Measurements from ENCODE around the gene GINS3.

The GINS3 gene

GRCh38 chr16:58418026-58418425 lies 25.8 kb downstream of the GINS3 start:
- H2AFZ ChIP-seq (ENCODE audit: low read depth, low read length) = no peak overlapping the region
- no peak for DNase-seq
- no peak overlapping the region for H2BK12ac ChIP-seq (ENCODE audit: low read length in 2 of 2)
- no peak overlapping the region for H3K18ac ChIP-seq (ENCODE audit: low read depth in 1 of 2, low read length in 2 of 2)
- no peak overlapping the region for H3K4ac ChIP-seq (ENCODE audit: low read depth in 1 of 2, low read length in 2 of 2)
- no peak overlapping the region for H3K27ac ChIP-seq (ENCODE audit: low read length, poor library complexity, severe bottlenecking)
- H4K8ac ChIP-seq (ENCODE audit: low read length) = no peak overlapping the region
- H2AK5ac ChIP-seq (ENCODE audit: low read length, severe bottlenecking) = no peak overlapping the region
- no peak overlapping the region for H3K14ac ChIP-seq (ENCODE audit: low read length in 2 of 2)
- peaks cover 4% of the 10 kb centered on the region for H3K4me1 ChIP-seq (ENCODE audit: control insufficient read depth, insufficient read depth, low read depth, low read length)
- H3K79me1 ChIP-seq (replicated peaks; ENCODE audit: low read length, poor library complexity, severe bottlenecking) = no peaks in the 10 kb centered on the region
- H2BK5ac ChIP-seq (ENCODE audit: low read depth, low read length, poor library complexity, severe bottlenecking) = no peak overlapping the region
- H4K91ac ChIP-seq (ENCODE audit: low read length) = no peak overlapping the region
- WGBS = 88% methylated on average over 7 of the region's 7 CpGs
- no peaks in the 10 kb centered on the region for H3K9me3 ChIP-seq (ENCODE audit: control insufficient read depth, low read length)
- H3K23ac ChIP-seq (ENCODE audit: low read length in 2 of 2) = no peak overlapping the region
- no peak overlapping the region for H3K9ac ChIP-seq (ENCODE audit: low read length)
- no peak overlapping the region for H3K4me2 ChIP-seq (ENCODE audit: low read length, poor library complexity, severe bottlenecking)
- H3K4me3 ChIP-seq (ENCODE audit: insufficient read depth in 1 of 2, low read depth in 1 of 2, low read length in 2 of 2) = no peak overlapping the region
- no peak overlapping the region for H2BK120ac ChIP-seq (ENCODE audit: low read depth, low read length)
- no peaks in the 10 kb centered on the region for H3K36me3 ChIP-seq (ENCODE audit: control insufficient read depth in 1 of 2, insufficient read depth in 2 of 2, low read depth in 1 of 2, low read length in 2 of 2)
- no peaks in the 10 kb centered on the region for H3K27me3 ChIP-seq (ENCODE audit: control insufficient read depth in 1 of 2, insufficient read depth in 1 of 2, low read length in 2 of 2)
- no peak overlapping the region for H2BK15ac ChIP-seq (ENCODE audit: low read depth, poor library complexity, severe bottlenecking)

- H3K4me3 ChIP-seq (ENCODE audit: insufficient read depth in 1 of 2, low read depth in 1 of 2, low read length in 2 of 2) = no peak overlapping the region
- no peak overlapping the region for H3K4me2 ChIP-seq (ENCODE audit: low read length, poor library complexity, severe bottlenecking)
- no peak overlapping the region for H2BK12ac ChIP-seq (ENCODE audit: low read length in 2 of 2)
- H3K4me1 ChIP-seq (ENCODE audit: control insufficient read depth, insufficient read depth, low read depth, low read length) = peaks cover 4% of the 10 kb centered on the region
- 31% methylated on average over 4 of the region's 4 CpGs for WGBS
- no peak overlapping the region for H2BK5ac ChIP-seq (ENCODE audit: low read depth, low read length, poor library complexity, severe bottlenecking)
- no peak overlapping the region for H3K4ac ChIP-seq (ENCODE audit: low read depth in 1 of 2, low read length in 2 of 2)
- H3K79me1 ChIP-seq (replicated peaks; ENCODE audit: low read length, poor library complexity, severe bottlenecking) = no peaks in the 10 kb centered on the region
- H3K9me3 ChIP-seq (ENCODE audit: control insufficient read depth, low read length) = no peaks in the 10 kb centered on the region
- no peak overlapping the region for H3K9ac ChIP-seq (ENCODE audit: low read length)
- no peaks in the 10 kb centered on the region for H3K36me3 ChIP-seq (ENCODE audit: control insufficient read depth in 1 of 2, insufficient read depth in 2 of 2, low read depth in 1 of 2, low read length in 2 of 2)
- H4K91ac ChIP-seq (ENCODE audit: low read length) = no peak overlapping the region
- no peak overlapping the region for H2AK5ac ChIP-seq (ENCODE audit: low read length, severe bottlenecking)
- H3K23ac ChIP-seq (ENCODE audit: low read length in 2 of 2) = no peak overlapping the region
- no peak for DNase-seq
- no peak overlapping the region for H3K14ac ChIP-seq (ENCODE audit: low read length in 2 of 2)
- no peak overlapping the region for H2BK120ac ChIP-seq (ENCODE audit: low read depth, low read length)
- H3K18ac ChIP-seq (ENCODE audit: low read depth in 1 of 2, low read length in 2 of 2) = no peak overlapping the region
- no peak overlapping the region for H4K8ac ChIP-seq (ENCODE audit: low read length)
- no peak overlapping the region for H3K27ac ChIP-seq (ENCODE audit: low read length, poor library complexity, severe bottlenecking)
- no peak overlapping the region for H2AFZ ChIP-seq (ENCODE audit: low read depth, low read length)
- H3K27me3 ChIP-seq (ENCODE audit: control insufficient read depth in 1 of 2, insufficient read depth in 1 of 2, low read length in 2 of 2) = no peaks in the 10 kb centered on the region
- no peak overlapping the region for H2BK15ac ChIP-seq (ENCODE audit: low read depth, poor library complexity, severe bottlenecking)
These were observed 26.3 kb downstream of the GINS3 start for GRCh38 chr16:58418601-58419000.

- Histone ChIP-seq H3K79me1 (replicated peaks; ENCODE audit: low read length, poor library complexity, severe bottlenecking) (no peaks in the 10 kb centered on the region), H2AFZ (ENCODE audit: low read depth, low read length) (no peak overlapping the region), H3K23ac (ENCODE audit: low read length in 2 of 2) (no peak overlapping the region), H3K9me3 (ENCODE audit: control insufficient read depth, low read length) (no peaks in the 10 kb centered on the region), H3K36me3 (ENCODE audit: control insufficient read depth in 1 of 2, insufficient read depth in 2 of 2, low read depth in 1 of 2, low read length in 2 of 2) (no peaks in the 10 kb centered on the region), H3K4ac (ENCODE audit: low read depth in 1 of 2, low read length in 2 of 2) (no peak overlapping the region), H4K8ac (ENCODE audit: low read length) (no peak overlapping the region), H3K18ac (ENCODE audit: low read depth in 1 of 2, low read length in 2 of 2) (no peak overlapping the region), H3K14ac (ENCODE audit: low read length in 2 of 2) (no peak overlapping the region), H4K91ac (ENCODE audit: low read length) (no peak overlapping the region), H3K4me1 (ENCODE audit: control insufficient read depth, insufficient read depth, low read depth, low read length) (peaks cover 4% of the 10 kb centered on the region), H2BK120ac (ENCODE audit: low read depth, low read length) (no peak overlapping the region), H3K4me3 (ENCODE audit: insufficient read depth in 1 of 2, low read depth in 1 of 2, low read length in 2 of 2) (no peak overlapping the region), H2BK12ac (ENCODE audit: low read length in 2 of 2) (no peak overlapping the region), H3K4me2 (ENCODE audit: low read length, poor library complexity, severe bottlenecking) (no peak overlapping the region), H2BK15ac (ENCODE audit: low read depth, poor library complexity, severe bottlenecking) (no peak overlapping the region), H3K27ac (ENCODE audit: low read length, poor library complexity, severe bottlenecking) (no peak overlapping the region), H2BK5ac (ENCODE audit: low read depth, low read length, poor library complexity, severe bottlenecking) (no peak overlapping the region), H2AK5ac (ENCODE audit: low read length, severe bottlenecking) (no peak overlapping the region), H3K9ac (ENCODE audit: low read length) (no peak overlapping the region), H3K27me3 (ENCODE audit: control insufficient read depth in 1 of 2, insufficient read depth in 1 of 2, low read length in 2 of 2) (no peaks in the 10 kb centered on the region)
- no peak for DNase-seq
- WGBS = 61% methylated on average over 15 of the region's 15 CpGs
These were observed 27.1 kb downstream of the GINS3 start for GRCh38 chr16:58419241-58419990.

- Histone ChIP-seq H3K27me3 (ENCODE audit: control insufficient read depth in 1 of 2, insufficient read depth in 1 of 2, low read length in 2 of 2) (peaks cover 6 to 7% of the 10 kb centered on the region in 2 experiments), H3K4me1 (ENCODE audit: control insufficient read depth, insufficient read depth, low read depth, low read length) (peaks cover 4% of the 10 kb centered on the region), H3K79me1 (replicated peaks; ENCODE audit: low read length, poor library complexity, severe bottlenecking) (no peaks in the 10 kb centered on the region), H2AK5ac (ENCODE audit: low read length, severe bottlenecking) (no peak overlapping the region), H3K18ac (ENCODE audit: low read depth in 1 of 2, low read length in 2 of 2) (no peak overlapping the region), H3K4ac (ENCODE audit: low read depth in 1 of 2, low read length in 2 of 2) (no peak overlapping the region), H4K8ac (ENCODE audit: low read length) (no peak overlapping the region), H3K23ac (ENCODE audit: low read length in 2 of 2) (no peak overlapping the region), H2BK120ac (ENCODE audit: low read depth, low read length) (no peak overlapping the region), H2AFZ (ENCODE audit: low read depth, low read length) (no peak overlapping the region), H3K36me3 (ENCODE audit: control insufficient read depth in 1 of 2, insufficient read depth in 2 of 2, low read depth in 1 of 2, low read length in 2 of 2) (no peaks in the 10 kb centered on the region), H3K9ac (ENCODE audit: low read length) (no peak overlapping the region), H3K27ac (ENCODE audit: low read length, poor library complexity, severe bottlenecking) (no peak overlapping the region), H2BK5ac (ENCODE audit: low read depth, low read length, poor library complexity, severe bottlenecking) (no peak overlapping the region), H4K91ac (ENCODE audit: low read length) (no peak overlapping the region), H3K14ac (ENCODE audit: low read length in 2 of 2) (no peak overlapping the region), H3K4me3 (ENCODE audit: insufficient read depth in 1 of 2, low read depth in 1 of 2, low read length in 2 of 2) (no peak overlapping the region), H2BK15ac (ENCODE audit: low read depth, poor library complexity, severe bottlenecking) (no peak overlapping the region), H3K9me3 (ENCODE audit: control insufficient read depth, low read length) (no peaks in the 10 kb centered on the region), H3K4me2 (ENCODE audit: low read length, poor library complexity, severe bottlenecking) (no peak overlapping the region), H2BK12ac (ENCODE audit: low read length in 2 of 2) (no peak overlapping the region)
- 75% methylated on average over 7 of the region's 7 CpGs for WGBS
- no peak for DNase-seq
These were observed 28.8 kb downstream of the GINS3 start for GRCh38 chr16:58421059-58421458.
